ENCODE measurements around the gene LARGE1. TPM values are rescaled to one million over a fixed set of nuclear protein-coding genes. Genes with fewer than 3 reads are reported as not detected.
"Not testable (repeated sequence)": the region's sequence is repeated elsewhere in the genome, so short reads cannot be mapped to it uniquely, and the experiment has no call there.

The LARGE1 gene
- total and polyA plus RNA-seq, 8 donors: 4.1 to 29.3 (median 13.7) TPM

GRCh38 chr22:33570110-33570509 lies 350.2 kb downstream of the LARGE1 start:
- Histone ChIP-seq H3K27ac (no peak overlapping the region), H3K4me3 (no peak overlapping the region), H3K36me3 (no peaks in the 10 kb centered on the region), H3K4me1 (no peaks in the 10 kb centered on the region), H3K27me3 (no peaks in the 10 kb centered on the region), H3K9me3 (no peaks in the 10 kb centered on the region)
- 93 to 95% methylated on average over 4 of the region's 4 CpGs for WGBS, 2 donors
- DNase-seq (no peak), FAIRE-seq (no peak), ATAC-seq (no peak)
- intact Hi-C loops (cut with DNase I): loop anchor here in 1 of 3 donors (10.0 kb wide), 1 partner anchor 45 kb away; no protein-coding TSS in a partner anchor
- TF ChIP-seq, protein P1, sequence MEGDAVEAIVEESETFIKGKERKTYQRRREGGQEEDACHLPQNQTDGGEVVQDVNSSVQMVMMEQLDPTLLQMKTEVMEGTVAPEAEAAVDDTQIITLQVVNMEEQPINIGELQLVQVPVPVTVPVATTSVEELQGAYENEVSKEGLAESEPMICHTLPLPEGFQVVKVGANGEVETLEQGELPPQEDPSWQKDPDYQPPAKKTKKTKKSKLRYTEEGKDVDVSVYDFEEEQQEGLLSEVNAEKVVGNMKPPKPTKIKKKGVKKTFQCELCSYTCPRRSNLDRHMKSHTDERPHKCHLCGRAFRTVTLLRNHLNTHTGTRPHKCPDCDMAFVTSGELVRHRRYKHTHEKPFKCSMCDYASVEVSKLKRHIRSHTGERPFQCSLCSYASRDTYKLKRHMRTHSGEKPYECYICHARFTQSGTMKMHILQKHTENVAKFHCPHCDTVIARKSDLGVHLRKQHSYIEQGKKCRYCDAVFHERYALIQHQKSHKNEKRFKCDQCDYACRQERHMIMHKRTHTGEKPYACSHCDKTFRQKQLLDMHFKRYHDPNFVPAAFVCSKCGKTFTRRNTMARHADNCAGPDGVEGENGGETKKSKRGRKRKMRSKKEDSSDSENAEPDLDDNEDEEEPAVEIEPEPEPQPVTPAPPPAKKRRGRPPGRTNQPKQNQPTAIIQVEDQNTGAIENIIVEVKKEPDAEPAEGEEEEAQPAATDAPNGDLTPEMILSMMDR (IDR thresholded peaks at IDR 0.05): no peak

- ATAC-seq: no peak
Measured at GRCh38 chr22:33569559-33569958, 350.7 kb downstream of the LARGE1 start.

DNA sequence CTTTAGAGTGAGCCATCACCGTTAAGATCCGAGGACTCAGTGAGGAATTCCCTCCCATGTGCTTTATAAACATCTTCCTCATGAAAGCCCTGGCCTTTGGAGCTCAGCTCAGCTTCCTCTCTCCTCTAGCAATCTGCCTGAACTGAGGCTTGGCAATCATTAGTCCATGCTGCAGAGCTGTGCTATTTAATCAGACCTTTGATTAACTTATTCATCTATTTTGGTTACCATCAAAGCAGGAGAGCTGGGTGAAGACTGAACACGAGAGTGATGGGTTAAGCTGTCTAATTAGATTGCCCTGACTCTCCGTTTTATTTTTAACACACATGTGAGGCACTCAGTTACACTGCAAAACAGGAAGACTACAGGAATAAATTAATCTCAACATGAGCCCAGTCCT lies 351.3 kb downstream of the LARGE1 start:
- intact Hi-C loops (cut with DNase I): no loop called here
- Histone ChIP-seq H3K36me3 (no peaks in the 10 kb centered on the region), H3K27ac (no peak overlapping the region), H3K4me3 (no peak overlapping the region), H3K9me3 (no peaks in the 10 kb centered on the region), H3K4me1 (peaks cover 0 to 5% (median 0%) of the 10 kb centered on the region in 3 donors), H3K27me3 (no peaks in the 10 kb centered on the region)
- FAIRE-seq (no peak), DNase-seq (no peak), ATAC-seq (peak in 3 of 4 donors; percentile 30 to 44 (median 33))
- TF ChIP-seq, protein P1 (IDR thresholded peaks at IDR 0.05): no peak
- 43 to 51% methylated on average over 4 of the region's 4 CpGs for WGBS, 2 donors

More at GRCh38 chr22:33569559-33569958, 350.7 kb downstream of the LARGE1 start:
- intact Hi-C loops (cut with DNase I): no loop called here
- WGBS, 2 donors: 38 to 49% methylated on average over 3 of the region's 3 CpGs
- TF ChIP-seq, protein P1 (IDR thresholded peaks at IDR 0.05): no peak
- DNase-seq: no peak
- Histone ChIP-seq H3K9me3 (no peaks in the 10 kb centered on the region), H3K36me3 (no peaks in the 10 kb centered on the region), H3K27me3 (no peaks in the 10 kb centered on the region), H3K27ac (no peak overlapping the region), H3K4me1 (no peaks in the 10 kb centered on the region), H3K4me3 (no peak overlapping the region)
- no peak for FAIRE-seq

DNA sequence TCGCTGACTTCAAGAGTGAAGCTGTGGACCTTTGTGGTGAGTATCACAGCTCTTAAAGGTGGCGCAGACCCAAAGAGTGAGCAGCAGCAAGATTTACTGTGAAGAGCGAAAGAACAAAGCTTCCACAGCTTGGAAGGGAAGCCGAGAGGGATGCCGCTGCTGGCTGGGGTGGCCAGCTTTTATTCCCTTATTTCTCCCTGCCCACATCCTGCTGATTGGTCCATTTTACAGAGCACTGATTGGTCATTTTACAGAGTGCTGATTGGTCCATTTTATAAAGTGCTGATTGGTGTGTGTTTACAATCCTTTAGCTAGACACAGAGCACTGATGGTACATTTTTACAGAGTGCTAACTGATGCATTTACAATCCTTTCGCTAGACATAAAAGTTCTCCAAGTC lies 353.8 kb downstream of the LARGE1 start:
- ATAC-seq; H3K36me3 ChIP-seq; H3K27ac ChIP-seq; H3K27me3 ChIP-seq; FAIRE-seq; H3K9me3 ChIP-seq; H3K4me3 ChIP-seq; DNase-seq; intact Hi-C loops (cut with DNase I): not testable (repeated sequence)
- 93 to 98% methylated on average over 6 of the region's 6 CpGs for WGBS, 2 donors
- peaks cover 0 to 21% (median 0%) of the 10 kb centered on the region in 3 donors for H3K4me1 ChIP-seq

DNA sequence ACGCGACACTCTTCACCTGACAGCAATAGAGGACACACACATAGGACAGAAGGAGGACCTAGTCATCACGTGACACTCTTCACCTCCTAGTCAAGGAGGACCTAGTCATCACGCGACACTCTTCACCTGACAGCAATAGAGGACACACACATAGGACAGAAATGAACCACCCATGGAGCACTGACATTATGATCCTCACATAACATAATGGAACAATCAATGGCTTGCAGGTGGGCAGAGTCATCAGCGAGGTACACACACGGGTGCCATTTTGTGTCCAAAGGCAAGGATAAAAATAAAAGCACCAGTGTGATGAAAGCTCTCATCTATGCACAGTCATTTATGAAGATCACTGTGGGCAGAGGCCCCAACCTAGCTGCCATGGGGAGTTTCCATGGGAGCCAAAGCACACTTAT lies 354.7 kb downstream of the LARGE1 start:
- no peak for DNase-seq
- Histone ChIP-seq H3K9me3 (no peaks in the 10 kb centered on the region), H3K27me3 (no peaks in the 10 kb centered on the region), H3K27ac (no peak overlapping the region), H3K36me3 (no peaks in the 10 kb centered on the region), H3K4me3 (no peak overlapping the region), H3K4me1 (peaks cover 0 to 28% (median 7%) of the 10 kb centered on the region in 3 donors)
- intact Hi-C loops (cut with DNase I): no loop called here
- no peak for ATAC-seq
- WGBS, 2 donors: 95 to 96% methylated on average over 7 of the region's 7 CpGs
- TF ChIP-seq, protein P1 (IDR thresholded peaks at IDR 0.05): no peak
- no peak for FAIRE-seq
